ENCODE data around the gene TMEM269. TPM values are rescaled to one million over a fixed set of nuclear protein-coding genes. Genes with fewer than 3 reads are reported as not detected.

TMEM269 gene
- total RNA-seq, 4 donors from 2014 or later, result 0.12 TPM; not detected in 3

- TF ChIP-seq CTCF (IDR thresholded peaks at IDR 0.05) (no peak), EP300 (IDR thresholded peaks at IDR 0.05) (no peak), POLR2A (IDR thresholded peaks at IDR 0.05) (no peak), POLR2AphosphoS5 (IDR thresholded peaks at IDR 0.05) (no peak)
- no peak within 1 kb of the TSS for H3K27ac ChIP-seq
- ATAC-seq, result no peak
- WGBS, 2 donors (ENCODE audit: low coverage in 1 of 2), result 38 to 60% methylated on average over 1 to 3 of the region's 27 CpGs
- H3K4me1 ChIP-seq, result no peaks in the 10 kb centered on the region
- H3K9me3 ChIP-seq, result no peaks in the 10 kb centered on the region
- H3K36me3 ChIP-seq, result no peaks in the 10 kb centered on the region
- no peaks in the 10 kb centered on the region for H3K27me3 ChIP-seq
- no peak within 1 kb of the TSS for H3K4me3 ChIP-seq
These were observed 44.8 kb upstream of the TMEM269 start, which contains the start of gene CLDN19 for GRCh38 chr1:42739753-42740700. CLDN19 (minus strand) TSS chr1:42740236; CDS start chr1:42740063, 173 bp downstream.

GRCh38 chr1:42740851-42741580, 43.8 kb upstream of the TMEM269 start:
- Histone ChIP-seq H3K27ac (no peak overlapping the region), H3K4me3 (no peak overlapping the region), H3K27me3 (no peaks in the 10 kb centered on the region), H3K9me3 (no peaks in the 10 kb centered on the region), H3K4me1 (no peaks in the 10 kb centered on the region), H3K36me3 (peaks cover 0 to 5% of the 10 kb centered on the region in 2 donors)
- TF ChIP-seq EP300 (IDR thresholded peaks at IDR 0.05) (no peak), POLR2A (IDR thresholded peaks at IDR 0.05) (no peak)
- ATAC-seq, result no peak
- WGBS, 2 donors (ENCODE audit: low coverage in 1 of 2), result 61% methylated on average over 8 of the region's 19 CpGs; no CpG with 5 or more reads in 1 of the 2 donors

GRCh38 chr1:42741706-42742105, 43.1 kb upstream of the TMEM269 start:
- TF ChIP-seq POLR2AphosphoS5 (IDR thresholded peaks at IDR 0.05) (no peak), EP300 (IDR thresholded peaks at IDR 0.05) (no peak), POLR2A (IDR thresholded peaks at IDR 0.05) (no peak), CTCF (IDR thresholded peaks at IDR 0.05) (no peak)
- 80% methylated on average over 1 of the region's 4 CpGs; no CpG with 5 or more reads in 1 of the 2 donors for WGBS, 2 donors (ENCODE audit: low coverage in 1 of 2)
- Histone ChIP-seq H3K36me3 (peaks cover 0 to 12% of the 10 kb centered on the region in 2 donors), H3K9me3 (no peaks in the 10 kb centered on the region), H3K4me1 (no peaks in the 10 kb centered on the region), H3K27me3 (no peaks in the 10 kb centered on the region), H3K27ac (no peak overlapping the region), H3K4me3 (no peak overlapping the region)
- ATAC-seq, result no peak

- no peak overlapping the region for H3K4me3 ChIP-seq
- peaks cover 0 to 16% of the 10 kb centered on the region in 2 donors for H3K36me3 ChIP-seq
- no peak for TF ChIP-seq CTCF (IDR thresholded peaks at IDR 0.05)
- H3K27ac ChIP-seq, result no peak overlapping the region
- no peaks in the 10 kb centered on the region for H3K9me3 ChIP-seq
- ATAC-seq, result no peak
- H3K4me1 ChIP-seq, result no peaks in the 10 kb centered on the region
- 75 to 86% methylated on average over 2 to 6 of the region's 8 CpGs for WGBS, 2 donors (ENCODE audit: low coverage in 1 of 2)
- no peaks in the 10 kb centered on the region for H3K27me3 ChIP-seq
These were observed 42.6 kb upstream of the TMEM269 start for GRCh38 chr1:42742141-42742540.

GRCh38 chr1:42742617-42743316, 42.0 kb upstream of the TMEM269 start:
- no peak for TF ChIP-seq CTCF (IDR thresholded peaks at IDR 0.05)
- no peak for TF ChIP-seq POLR2A (IDR thresholded peaks at IDR 0.05)
- TF ChIP-seq POLR2AphosphoS5 (IDR thresholded peaks at IDR 0.05), result no peak
- no peak for TF ChIP-seq EP300 (IDR thresholded peaks at IDR 0.05)
- 82 to 92% methylated on average over 6 to 7 of the region's 9 CpGs for WGBS, 2 donors (ENCODE audit: low coverage in 1 of 2)
- peaks cover 0 to 22% of the 10 kb centered on the region in 2 donors for H3K36me3 ChIP-seq
- H3K27me3 ChIP-seq, result no peaks in the 10 kb centered on the region
- no peaks in the 10 kb centered on the region for H3K9me3 ChIP-seq
- H3K4me1 ChIP-seq, result no peaks in the 10 kb centered on the region
- H3K4me3 ChIP-seq, result no peak overlapping the region
- no peak overlapping the region for H3K27ac ChIP-seq
- ATAC-seq, result no peak

All from gastroesophageal sphincter (tissue), 4 donors.